Muscle of back (tissue), 11 donors: ENCODE data around the gene KDM3B. TPM values are rescaled to one million over a fixed set of nuclear protein-coding genes. Genes with fewer than 3 reads are reported as not detected.

Experiments
- DNase-seq, 3 donors: peaks; one replicate each; pipeline versions ENCODE4 v3.0.0 to v3.0.0-alpha.2; 2013
- polyA plus RNA-seq, 10 donors: library from polyadenylated mRNA; unstranded; fragments of 120-200 nt; gene quantifications; one replicate each; pipeline ENCODE4 v1.2.1, GENCODE V29; 2013; ENCODE audit not compliant: insufficient read length in 10 of 10

Gene KDM3B
- polyA plus RNA-seq, 10 donors = 50.2 to 67.6 (median 54.0) TPM

DNA sequence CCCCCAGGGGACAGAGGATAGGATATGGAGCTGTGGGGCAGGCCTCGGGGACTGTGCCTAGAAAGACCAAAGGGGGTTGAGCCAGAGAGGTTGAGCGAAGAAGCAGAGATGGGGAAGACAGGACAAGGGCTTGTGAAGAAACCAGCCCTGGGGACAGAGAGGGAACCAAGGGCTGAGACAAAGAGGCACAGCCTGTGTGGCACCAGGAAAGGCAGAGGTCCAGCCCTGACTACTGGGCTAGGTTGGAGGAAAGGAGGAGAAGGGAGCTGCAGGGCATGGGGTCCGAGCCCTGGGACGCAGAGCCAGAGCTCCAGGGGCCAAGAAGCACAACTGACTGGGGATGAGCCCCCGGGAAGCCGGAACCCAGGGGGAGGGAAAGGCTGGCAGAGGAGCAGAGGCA is 95.6 kb downstream of the KDM3B start:
- DNase-seq = no peak

DNA sequence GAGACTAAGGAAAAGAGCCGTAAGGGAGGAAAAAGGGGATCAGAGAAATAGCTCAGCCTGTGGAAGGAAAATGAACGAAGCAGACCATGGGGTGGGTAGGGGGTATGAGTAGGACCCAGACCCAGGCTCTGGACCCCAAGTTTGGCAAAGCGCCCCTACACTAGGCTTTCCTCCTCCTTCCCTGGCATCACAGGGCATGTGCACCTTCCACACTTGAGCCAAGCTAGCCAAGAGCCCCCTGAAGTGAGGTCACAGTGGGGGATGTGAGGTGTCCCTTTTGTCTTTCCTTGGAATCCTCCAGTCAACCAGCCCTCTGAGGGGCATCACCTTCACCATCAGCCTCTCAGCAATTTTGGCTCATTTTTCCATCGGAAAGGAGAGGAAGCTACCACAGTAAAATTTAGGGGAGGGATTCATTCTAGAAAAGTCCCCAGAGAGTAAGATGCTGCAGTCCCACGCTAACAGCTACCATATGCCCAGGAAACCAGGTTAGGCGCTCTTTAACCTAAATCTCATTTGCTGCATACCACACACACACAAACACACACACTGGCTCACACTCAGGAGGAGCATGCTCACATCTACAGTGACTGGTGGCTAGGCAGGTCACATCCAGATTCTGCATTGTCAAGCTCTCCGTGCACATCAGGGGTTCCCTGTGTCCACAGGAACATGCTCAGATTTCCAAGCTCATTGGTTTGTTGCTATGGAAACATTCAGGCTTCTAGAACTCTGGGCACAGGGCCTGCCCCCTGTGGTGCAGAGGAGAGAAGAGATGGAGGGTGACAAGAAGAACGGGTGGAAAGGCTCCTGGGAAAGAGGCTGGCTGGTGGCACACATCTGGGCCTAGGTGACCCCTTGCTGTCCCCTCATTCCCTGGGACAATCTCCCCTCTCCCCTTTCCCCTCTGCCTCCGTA is 96.3 kb downstream of the KDM3B start:
- peak in 1 of 3 donors; percentile 36 for DNase-seq

DNA sequence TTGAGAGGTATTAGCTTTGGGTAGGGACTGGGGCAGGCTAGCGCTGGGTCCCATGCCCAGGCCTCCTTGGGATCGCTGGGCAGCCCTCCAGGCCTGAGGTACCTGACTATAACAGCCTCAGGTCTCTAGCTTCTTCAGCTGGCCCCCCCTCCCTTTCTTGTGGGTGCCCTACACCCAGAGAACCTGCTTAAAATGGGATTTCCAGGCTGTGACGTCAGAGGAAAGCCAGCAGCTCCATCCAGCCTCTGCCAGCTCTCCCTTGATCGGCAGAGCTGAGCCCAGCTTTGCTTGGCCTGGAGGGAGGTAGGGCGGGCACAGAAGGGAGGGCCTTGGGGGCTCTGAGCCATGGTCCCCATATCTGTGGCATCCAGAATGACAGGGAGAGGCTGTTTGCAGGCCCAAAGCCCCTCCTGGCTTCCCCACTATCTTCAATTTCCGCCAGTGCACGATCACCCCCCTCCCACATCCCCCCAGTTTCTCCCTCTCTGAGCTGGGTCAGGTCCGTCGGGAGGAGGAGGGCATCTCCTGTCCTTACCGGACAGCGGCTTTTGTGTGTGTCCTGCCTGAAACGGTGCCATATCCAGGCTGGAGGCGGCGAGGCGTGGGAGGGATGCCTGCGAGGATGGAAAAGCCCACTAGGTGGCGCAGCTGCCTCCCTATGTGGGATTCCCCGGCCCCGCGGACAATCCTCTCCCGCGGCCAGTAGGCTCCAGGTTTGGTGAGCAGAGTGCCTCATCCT is 97.2 kb downstream of the KDM3B start:
- peak; percentile 73 to 94 (median 91) for DNase-seq

DNA sequence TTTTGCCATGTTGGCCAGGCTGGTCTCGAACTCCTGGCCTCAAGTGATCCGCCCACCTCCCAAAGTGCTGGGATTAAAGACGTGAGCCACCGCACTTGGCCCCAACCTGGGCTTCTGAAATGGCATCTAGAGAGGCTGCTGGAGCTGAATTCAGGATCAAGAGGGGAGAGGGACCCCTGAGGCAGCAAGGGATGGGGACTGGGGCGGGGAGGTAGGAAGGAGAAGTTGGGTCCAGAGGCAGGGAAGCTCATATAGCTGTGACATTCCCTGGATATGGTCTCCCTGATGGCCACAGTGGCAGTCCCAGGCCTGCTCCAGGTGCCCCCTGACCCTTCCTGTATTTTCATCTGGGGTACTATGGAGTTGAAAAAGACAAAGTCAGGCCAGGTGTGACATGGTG is 98.5 kb downstream of the KDM3B start:
- no peak for DNase-seq

DNA sequence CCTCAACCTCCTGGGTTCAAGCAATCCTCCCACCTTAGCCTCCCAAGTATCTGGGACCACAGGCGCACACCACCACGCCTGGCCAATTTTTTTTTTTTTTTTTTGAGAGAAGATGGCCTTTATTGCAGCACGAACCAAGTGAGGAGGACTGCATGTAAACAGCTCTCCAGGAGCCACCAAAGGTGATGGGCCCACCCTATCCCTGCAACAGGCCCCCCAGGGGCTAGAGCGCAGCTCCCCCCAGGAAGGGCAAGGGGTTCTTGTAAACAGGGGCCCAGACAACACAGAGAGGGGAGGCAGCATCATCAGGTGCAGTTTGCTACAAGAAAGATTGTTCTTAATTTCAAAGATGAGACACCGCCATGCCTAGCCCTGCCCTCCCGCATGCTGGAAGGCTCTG is 100.2 kb downstream of the KDM3B start:
- no peak for DNase-seq

DNA sequence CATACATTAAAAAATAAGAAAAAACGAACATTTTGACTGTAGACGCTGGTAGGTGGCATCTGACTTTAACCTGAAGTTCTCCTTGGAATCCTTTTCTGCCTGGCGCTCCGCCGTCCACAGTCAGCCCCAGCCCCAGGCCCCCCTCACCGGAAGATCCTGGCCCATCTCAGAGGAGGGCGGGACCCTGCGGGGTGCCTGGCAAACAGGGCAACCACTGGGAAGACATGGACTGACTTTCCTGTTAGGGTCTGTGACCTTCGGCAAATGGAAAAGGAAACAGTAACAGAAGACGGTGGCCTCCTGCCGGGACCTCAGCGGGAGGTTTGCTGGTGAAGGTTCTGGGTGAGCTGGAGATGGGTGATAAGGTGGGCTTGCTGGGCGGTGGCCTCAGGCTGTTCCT is 101.1 kb downstream of the KDM3B start:
- DNase-seq = no peak

DNA sequence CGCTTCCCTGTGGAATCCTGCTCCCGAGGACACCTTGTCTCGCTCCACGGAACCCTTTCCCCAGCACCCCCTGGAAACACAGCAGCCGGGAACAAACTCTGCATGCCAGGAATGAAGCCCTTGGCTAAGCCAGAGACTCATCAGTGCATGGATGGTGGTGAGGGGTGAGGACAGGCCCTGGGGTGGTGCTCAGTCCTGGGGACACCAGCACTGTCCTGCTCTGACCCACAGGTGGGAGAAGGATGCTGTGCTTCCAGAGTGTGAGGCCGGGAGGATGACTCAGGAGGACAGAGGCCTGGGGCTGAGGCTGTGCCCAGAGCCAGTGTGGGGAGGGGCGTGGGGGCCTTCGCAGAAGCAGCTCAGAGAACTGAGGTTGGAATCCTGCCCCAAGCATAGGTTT is 101.6 kb downstream of the KDM3B start:
- DNase-seq = no peak

DNA sequence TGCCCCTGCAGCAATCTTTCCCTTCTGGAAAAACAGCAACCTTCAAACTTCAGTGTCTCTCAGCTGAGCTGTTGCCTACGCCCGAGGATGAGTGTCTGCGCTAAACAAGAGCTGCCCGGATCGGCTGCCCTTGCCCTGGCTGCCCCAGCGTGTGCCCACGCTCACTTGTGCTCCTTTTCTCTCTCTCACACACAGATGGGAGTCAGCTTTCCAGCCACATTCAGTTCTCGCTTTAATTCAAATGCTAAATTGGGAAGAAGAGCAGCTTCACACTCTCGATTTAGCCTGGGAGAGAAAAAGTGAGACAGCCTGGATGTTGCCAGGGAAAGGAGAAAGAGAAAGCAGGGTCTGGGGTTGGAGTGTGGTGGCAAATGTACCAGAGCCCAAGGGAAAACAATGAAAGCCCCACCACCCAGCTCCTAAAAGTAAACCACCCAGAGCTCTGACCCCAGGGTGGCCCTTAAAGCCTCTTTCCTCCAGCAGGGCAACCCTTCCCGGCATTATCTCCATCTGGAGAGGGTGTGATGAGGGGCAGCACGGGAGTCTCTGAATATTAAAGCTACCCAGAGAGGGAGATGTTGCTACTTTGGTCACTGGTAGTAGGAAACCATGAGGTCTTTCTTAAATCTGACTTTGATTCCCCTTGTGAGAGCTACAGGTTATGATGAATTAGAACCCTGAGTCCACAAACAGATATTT is 102.9 kb downstream of the KDM3B start:
- DNase-seq = no peak

DNA sequence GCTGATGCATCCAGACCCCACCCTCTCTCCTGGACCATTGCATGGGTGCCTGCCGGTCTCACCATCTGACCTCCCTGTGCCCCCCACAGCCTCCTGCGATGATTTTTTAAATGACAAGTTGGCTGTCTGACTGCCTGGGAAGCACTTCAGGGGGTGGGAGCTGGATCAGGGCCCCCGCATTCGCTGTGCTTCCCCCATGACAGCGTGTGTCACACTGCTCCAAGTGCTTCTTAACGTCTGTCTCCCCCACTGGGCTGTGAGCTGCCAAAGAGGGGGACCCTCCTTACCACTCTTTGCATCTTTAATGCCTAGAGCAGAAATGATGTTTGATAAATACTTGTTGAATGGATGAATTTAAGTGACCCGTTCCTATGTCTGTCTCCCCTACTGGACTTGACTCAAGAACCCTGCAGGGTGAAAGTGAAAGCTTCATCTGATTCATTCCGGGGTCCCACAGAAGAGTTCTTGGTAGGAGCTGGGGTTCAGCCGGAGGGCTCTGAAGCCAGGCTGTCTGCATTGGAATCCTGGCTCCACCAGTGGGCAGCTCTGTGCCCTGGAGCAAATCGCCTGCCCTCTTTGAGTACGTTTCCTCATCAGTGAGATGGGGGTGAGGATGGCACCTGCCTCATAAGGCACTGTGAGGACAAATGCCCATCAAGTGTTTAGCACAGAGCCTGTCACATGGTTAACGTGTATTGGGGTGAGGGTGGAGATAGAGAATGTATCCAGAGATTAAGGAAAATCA is 105.2 kb downstream of the KDM3B start:
- no peak for DNase-seq

DNA sequence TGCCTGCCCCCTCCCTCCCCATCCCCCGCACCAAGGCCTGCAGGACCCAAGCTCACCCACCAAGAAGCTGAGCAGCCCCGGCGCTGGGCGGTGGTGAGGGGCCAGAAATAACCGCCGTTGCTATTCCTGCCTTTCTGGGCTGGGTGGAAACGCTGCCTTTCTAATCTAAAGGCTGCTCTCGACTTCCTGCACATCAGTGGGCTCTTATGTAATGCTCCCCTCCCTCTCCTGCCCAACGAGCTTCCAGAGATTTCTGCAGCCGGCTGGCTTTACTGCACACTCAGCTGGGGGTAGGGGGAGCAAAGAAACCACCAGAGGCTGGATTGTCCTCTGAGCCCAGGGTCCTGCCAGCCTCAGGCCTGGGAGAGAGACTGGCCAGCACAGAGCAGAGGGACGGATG is 105.9 kb downstream of the KDM3B start:
- DNase-seq = no peak

DNA sequence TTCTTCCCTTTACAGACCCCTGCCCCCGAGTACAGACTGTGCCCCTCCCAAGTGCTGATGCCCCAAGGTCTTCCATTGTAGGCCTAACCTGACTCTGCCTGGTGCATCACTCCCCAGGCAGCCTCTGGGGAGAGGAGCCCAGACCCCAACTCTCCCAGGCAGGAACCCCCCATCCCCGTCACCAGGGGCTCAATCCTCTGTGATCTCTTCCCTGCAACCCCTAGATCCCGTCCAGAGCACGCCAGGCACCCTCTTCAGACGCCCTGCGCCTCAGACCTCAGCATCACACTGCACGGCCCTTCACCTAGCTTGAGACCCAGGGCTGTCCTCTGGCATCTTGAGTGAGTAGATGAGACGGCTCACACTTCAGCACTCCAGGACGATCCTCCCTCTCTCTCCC is 106.4 kb downstream of the KDM3B start:
- no peak for DNase-seq

DNA sequence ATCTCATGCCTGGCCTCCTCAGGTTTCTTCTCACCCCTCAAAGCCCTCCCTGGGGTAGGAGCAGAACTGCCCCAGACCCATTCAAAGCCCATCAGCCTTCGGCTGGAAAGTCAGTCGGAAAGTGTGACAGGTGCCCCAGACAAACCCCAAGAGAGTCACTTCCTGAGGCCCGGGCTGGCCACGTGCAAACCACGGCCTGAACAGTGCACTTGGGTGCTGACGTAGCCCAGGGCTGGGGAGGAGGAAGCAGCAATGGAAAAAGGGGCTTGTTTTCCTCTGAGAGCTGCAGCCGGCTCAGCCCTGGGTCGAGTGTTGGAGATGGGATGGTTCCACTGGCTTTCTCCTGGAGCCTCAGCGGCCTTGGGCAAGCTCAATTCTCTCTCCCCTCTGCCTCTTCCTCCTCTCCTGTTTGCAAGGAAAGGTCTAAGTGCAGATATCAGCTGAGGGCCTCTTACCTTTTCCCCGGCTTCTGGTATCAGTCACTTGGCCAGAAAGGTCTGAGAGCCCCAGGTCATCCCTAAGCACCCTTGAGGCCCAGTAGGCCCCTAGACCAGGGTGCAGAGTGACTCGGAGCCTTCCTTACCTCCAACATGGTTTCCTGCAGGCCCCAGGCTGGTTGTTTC is 106.9 kb downstream of the KDM3B start:
- peak in 1 of 3 donors; percentile 54 for DNase-seq

DNA sequence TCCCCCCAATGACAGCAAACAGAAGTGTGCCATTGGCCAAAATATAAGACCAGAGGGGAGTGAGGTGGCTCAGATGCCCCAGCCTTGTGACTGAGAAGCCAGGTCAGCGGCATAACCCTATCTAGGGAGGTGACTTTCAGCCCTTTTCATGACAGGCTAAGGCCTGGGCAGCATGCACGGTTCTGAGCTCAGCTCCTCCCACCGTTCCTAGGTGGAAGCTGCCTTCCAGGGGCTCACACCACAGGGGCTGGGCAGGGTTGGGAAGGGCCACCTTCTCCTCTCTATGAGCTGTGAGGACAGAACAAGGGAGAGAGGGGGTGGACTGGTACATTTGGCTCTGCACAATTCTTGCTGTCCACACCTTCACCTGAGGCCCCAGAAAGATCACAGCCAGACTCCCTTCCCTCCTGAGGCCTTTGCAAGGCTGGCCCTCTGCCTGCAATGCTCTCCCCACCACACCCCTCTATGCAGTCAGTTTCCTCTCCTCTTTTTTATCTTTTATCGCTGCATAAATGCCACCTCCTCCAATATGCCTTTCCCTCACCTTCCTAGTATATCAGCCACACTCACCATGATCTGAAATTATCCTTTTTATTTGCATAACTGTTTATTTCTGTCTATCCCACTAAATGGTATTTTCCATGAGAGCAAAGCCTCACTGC is 107.7 kb downstream of the KDM3B start:
- no peak for DNase-seq

DNA sequence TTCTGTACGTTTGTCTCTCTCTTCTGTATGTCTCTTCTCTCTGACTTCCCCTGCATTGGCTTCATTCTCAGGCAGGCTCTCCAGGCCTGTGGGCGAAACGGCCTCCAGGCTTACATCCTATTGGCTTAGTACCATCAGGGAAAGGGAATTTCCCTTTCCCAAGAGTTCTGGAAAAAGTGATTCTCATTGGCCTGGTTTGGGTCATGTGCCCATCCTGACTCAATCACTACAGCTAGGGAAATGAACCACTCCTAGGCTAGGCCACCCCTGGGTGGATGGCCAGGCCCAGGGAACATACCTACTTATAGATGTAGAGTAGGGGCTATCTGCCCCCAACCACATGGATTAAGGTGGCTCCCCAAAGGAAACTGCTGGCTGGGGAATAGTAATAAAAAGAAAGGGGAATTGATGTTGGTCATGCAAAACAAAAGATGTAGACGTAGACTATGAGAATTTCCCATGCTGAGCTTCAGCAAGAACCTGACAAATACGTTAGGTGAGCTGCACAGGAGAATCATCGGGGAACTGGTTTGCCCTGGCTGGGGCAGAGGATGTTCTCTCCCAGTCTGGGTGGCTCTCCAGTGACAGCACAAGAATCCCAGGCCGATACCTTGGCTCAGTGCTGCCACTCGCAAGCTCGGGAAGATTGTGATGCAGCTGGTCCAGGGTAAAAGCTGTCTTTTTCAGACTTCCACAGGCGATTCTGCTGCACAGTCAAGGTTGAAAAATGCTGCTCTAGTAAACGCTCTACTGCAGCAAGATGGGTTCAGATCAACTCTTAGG is 109.0 kb downstream of the KDM3B start:
- DNase-seq = peak in 1 of 3 donors; percentile 24

DNA sequence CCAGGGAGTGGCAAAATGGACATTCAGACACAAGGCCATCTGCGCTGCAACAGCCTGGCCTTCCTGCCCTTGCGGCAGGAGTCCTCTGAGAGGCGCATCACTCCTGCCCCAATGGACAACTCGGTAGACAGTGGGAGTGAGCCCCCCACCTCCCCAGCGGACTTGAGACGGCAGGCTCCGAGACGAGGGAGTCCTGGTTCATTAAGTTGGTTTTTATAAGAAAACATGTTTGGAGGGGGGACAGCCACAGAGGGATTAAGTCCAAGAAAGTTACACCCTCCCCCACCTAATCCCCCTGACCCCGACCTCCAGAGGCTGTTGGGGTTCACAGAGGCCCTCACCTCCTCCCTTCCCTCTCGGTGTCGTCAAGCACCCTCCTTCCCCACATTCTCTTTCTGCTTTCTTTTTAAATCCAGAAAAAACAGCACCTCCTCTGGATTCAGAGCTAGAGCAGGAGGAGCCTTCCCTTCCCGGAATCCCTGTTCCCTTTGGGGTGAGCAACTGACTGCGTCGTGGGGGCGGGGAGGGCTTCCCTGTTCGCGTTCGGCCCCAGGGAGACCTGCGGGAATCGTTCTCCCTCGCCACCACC is 111.0 kb downstream of the KDM3B start:
- no peak for DNase-seq

DNA sequence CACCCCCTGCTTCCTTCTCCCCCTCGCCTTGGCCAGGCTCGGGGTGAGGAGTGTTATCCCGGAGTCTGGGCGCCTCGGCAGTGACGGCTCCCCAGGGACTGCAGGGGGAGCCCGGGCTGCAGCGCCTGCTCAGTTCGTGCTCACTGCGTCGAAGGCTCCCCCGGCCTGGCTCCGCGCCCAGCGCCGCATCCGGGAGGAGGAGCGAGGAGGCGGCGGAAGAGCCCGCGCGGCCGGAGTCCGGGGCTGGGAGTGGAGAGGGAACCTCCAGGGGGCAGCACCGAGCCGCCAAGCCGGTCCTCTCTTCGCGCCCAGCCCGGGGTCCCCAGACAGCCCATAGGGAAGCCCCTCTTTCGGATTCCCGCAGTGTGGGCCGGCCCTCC is 111.5 kb downstream of the KDM3B start:
- DNase-seq = peak; percentile 97 to 99 (median 99)

DNA sequence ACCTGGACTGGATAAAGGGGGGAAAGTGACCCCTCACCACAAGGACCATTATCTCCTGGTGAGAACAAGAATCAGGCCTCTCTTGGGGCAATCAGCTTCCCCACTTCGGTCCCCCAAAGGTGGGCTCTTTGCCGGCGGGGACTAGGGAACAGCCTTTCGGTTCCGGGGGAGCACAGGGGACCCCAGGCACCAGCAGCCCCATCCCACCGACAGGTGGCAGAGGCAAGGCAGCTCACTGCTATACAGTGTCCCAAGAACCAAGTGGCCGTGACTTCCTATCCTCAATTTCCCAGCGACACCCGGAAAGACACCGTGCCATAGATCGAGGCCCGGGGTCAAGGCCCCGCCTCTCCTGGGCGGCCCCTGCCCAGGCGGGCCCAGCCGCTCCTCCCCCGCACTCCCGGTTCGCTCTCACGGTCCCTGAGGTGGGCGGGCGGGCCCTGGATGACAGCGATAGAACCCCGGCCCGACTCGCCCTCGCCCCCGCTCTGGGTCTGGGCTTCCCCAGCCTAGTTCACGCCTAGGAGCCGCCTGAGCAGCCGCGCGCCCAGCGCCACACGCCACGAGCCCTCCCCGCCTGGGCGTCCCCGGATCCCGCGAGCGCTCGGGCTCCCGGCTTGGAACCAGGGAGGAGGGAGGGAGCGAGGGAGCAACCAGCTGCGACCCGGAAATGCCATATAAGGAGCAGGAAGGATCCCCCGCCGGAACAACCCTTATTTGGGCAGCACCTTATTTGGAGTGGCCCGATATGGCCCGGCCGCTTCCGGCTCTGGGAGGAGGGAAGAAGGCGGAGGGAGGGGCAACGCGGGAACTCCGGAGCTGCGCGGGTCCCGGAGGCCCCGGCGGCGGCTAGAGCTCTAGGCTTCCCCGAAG is 112.1 kb downstream of the KDM3B start:
- DNase-seq = peak; percentile 99 to 100 (median 99)
